Inflammatory macrophage (primary cell): ENCODE measurements around the gene FARP2.
"Not testable (repeated sequence)": the region's sequence is repeated elsewhere in the genome, so short reads cannot be mapped to it uniquely, and the experiment has no call there.

Source experiments
- DNase-seq, 2 donors: peaks; one replicate each; pipeline ENCODE4 v3.0.0-alpha.2; 2020 to 2022

FARP2 gene

GRCh38 chr2:241491549-241492173 is 135.6 kb downstream of the FARP2 start:
- no peak for DNase-seq

- DNase-seq = no peak
Observed at GRCh38 chr2:241492174-241492565, 136.1 kb downstream of the FARP2 start.

GRCh38 chr2:241493092-241493491 is 137.0 kb downstream of the FARP2 start:
- no peak for DNase-seq

GRCh38 chr2:241494311-241494908 is 138.3 kb downstream of the FARP2 start:
- no peak for DNase-seq

- no peak for DNase-seq
Observed at GRCh38 chr2:241495172-241496002, 139.3 kb downstream of the FARP2 start.

- DNase-seq = no peak
Observed at GRCh38 chr2:241496003-241496707, 140.1 kb downstream of the FARP2 start.

GRCh38 chr2:241496904-241497877 is 141.1 kb downstream of the FARP2 start:
- no peak for DNase-seq

GRCh38 chr2:241498115-241499070 is 142.3 kb downstream of the FARP2 start:
- DNase-seq = no peak

- no peak for DNase-seq
Observed at GRCh38 chr2:241499146-241499965, 143.3 kb downstream of the FARP2 start.

- DNase-seq = no peak
Observed at GRCh38 chr2:241500016-241500415, 143.9 kb downstream of the FARP2 start.

GRCh38 chr2:241500431-241500975 is 144.4 kb downstream of the FARP2 start:
- no peak for DNase-seq

GRCh38 chr2:241501099-241501541 is 145.0 kb downstream of the FARP2 start:
- DNase-seq = no peak

- DNase-seq = no peak
Observed at GRCh38 chr2:241501551-241501950, 145.5 kb downstream of the FARP2 start.

GRCh38 chr2:241502281-241502680 is 146.2 kb downstream of the FARP2 start:
- DNase-seq = no peak

- no peak for DNase-seq
Observed at GRCh38 chr2:241503776-241504392, 147.8 kb downstream of the FARP2 start.

- DNase-seq = no peak
Observed at GRCh38 chr2:241505086-241505780, 149.1 kb downstream of the FARP2 start.

- DNase-seq = no peak
Observed at GRCh38 chr2:241505781-241506201, 149.7 kb downstream of the FARP2 start.

GRCh38 chr2:241506317-241506716 is 150.2 kb downstream of the FARP2 start:
- DNase-seq = not testable (repeated sequence)
